IPS-18c (cell line): ENCODE data around the gene UBR4.

Experiments used
- H3K4me3 ChIP-seq: 2 replicates; pipeline ENCODE4 v1.7.0; 2013; ENCODE audit warnings: low read depth, mild to moderate bottlenecking, low read length, moderate library complexity; ENCODE audit not compliant: insufficient read depth
- H3K9me3 ChIP-seq: one replicate; pipeline ENCODE4 v1.6.1; 2013; ENCODE audit warnings: mild to moderate bottlenecking, low read length, moderate library complexity; ENCODE audit not compliant: control insufficient read depth, insufficient read depth

UBR4 gene

DNA sequence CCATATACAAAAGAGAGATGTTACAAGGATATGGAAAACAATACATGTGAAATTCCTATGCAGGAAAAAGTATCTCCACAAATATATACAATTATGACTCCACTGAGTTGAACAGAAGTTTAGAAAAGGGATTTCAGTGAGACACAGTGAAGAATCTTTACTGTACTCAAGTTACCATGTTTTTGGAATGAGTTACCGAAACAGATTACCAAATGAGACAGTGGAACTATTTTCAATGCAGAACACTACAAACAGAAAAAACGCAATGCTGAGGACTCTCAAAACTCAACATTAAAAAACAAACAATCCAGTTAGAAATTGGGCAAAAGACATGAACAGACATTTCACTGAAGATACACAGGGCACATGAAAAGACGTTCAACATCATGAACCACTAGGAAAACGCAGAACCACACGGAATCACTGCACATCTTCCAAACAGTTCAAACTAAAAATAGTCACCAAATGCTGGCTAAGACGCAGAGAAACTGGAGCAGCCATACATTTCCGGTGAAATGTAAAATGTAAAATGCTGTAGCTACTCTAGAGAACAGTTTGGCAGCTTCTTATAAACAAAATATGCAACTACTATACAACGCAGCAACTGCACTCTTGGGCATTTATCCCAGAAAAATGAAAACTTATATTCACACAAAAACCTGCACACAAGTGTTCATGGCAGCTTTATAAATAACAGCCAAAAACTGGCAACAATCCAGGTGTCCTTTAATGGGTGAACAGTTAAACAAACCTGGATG lies 118.7 kb downstream of the UBR4 start:
- no peaks in the 10 kb centered on the region for H3K9me3 ChIP-seq

GRCh38 chr1:19089524-19089923 lies 120.5 kb downstream of the UBR4 start:
- Histone ChIP-seq H3K4me3 (no peak overlapping the region), H3K9me3 (no peaks in the 10 kb centered on the region)

More for the DNA sequence above, 118.7 kb downstream of the UBR4 start:
- no peak overlapping the region for H3K4me3 ChIP-seq

- no peak overlapping the region for H3K4me3 ChIP-seq
- H3K9me3 ChIP-seq = no peaks in the 10 kb centered on the region
Measured at GRCh38 chr1:19088717-19089442, 121.2 kb downstream of the UBR4 start.

DNA sequence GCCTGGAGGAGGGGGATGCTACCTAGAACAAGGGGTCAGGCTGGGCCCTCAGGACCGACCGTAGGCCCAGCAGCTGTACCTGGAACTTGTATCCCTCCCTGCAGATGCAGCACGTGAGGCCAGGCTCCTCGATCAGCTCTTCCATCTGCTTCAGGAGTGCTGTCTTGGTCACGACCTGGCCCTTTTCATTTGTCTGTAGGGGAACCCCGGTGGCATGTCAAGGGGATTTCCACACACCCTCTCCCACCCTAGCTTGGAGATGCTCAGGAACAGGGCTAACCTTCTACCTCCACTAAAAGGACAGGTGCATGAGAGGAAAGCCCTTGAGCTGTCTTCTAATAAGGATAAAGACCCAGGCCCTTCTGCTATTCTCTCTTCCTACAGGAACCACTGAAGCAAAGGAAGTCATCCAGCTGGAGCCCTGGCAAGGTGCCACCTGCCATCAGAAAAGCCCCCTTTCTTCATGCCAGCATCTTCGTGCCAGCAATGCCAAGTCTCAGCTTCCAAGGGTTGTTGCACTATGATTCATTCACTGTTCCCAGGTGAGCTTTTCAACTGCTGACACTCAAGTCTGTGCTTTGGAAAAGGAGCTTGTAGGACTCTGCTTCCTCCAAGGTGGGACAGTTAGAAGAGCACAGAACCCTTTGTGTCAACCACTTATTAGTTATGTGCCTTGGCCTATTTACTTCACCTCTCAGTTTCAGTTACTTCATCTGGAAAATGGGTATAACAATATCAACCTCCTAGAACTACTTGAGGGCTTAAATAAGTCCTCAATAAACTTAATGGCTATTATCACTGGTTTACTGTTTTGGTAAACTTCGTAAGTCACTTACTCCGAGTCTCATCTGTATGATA lies 122.1 kb downstream of the UBR4 start:
- no peaks in the 10 kb centered on the region for H3K9me3 ChIP-seq
- H3K4me3 ChIP-seq = no peak overlapping the region

DNA sequence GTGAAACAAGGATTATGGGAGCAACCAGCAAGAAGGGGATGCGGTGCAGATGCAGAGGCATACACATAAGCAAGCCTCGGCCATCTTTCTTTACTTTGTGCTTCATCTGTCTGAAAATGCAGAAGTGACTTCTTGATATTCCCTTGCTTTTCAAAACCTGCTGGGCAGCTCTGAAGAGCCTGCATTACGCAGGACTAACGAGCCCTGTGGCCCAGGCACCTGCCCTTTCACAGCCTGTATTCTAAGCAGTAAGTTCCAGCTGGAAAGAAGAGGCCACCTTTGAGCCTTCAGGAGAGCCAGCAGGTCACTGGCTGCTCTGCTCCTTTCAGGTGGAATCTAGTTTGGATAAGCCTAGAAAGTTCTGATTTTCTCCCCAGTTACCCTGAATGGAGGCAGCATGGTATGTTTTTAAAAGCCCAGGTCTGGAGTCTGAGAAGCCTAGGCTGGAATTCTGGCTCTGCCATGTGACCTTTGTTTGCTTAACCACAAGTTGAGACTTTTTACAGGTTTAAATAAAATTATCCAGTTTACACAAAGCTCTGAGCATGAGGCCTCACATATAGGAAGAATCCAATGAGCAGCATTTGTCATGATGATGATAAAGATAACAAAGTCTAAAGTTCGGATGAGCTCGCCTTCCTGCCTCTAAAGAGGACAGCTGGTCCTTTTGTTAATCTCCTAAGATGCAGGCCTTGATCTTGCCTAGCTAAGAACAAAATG lies 122.9 kb downstream of the UBR4 start:
- Histone ChIP-seq H3K9me3 (no peaks in the 10 kb centered on the region), H3K4me3 (no peak overlapping the region)

DNA sequence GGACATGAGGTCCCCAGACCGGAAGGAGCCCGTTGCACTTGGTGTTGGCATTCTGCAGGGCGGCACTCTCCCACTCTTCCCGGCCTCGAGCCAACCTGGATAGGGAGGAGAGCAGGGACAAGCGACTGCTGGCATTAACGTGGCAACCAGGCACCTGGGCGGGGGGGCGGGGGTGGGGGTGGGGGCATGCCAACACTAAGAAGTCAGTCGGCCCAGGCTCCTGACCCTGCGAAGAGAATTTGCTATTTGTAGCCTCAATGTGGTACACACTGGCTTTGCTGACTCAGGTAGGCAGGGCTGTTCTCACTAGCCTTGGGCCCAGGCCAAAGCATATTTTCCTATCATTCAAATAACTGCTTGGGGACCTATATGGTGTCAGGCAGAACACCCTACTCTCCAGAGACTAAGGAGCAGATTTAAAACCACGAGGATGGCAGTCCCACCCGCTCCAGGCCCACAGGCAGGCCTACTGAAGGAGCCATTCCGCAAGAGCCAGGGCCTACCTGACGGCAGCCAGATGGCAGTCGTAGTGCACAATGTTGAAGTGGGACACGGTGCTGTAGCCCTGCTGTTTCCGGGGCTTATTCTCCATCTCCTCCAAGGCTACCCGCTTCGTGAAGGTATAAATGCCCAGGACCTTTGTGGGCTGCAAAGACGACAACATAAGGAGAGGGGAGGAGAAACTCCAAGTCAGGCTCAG lies 123.7 kb downstream of the UBR4 start:
- H3K4me3 ChIP-seq = no peak overlapping the region
- no peaks in the 10 kb centered on the region for H3K9me3 ChIP-seq

- Histone ChIP-seq H3K4me3 (no peak overlapping the region), H3K9me3 (no peaks in the 10 kb centered on the region)
Measured at GRCh38 chr1:19084206-19084738, 125.8 kb downstream of the UBR4 start.

GRCh38 chr1:19083081-19083480 lies 127.0 kb downstream of the UBR4 start:
- Histone ChIP-seq H3K9me3 (no peaks in the 10 kb centered on the region), H3K4me3 (no peak overlapping the region)

- Histone ChIP-seq H3K4me3 (no peak overlapping the region), H3K9me3 (no peaks in the 10 kb centered on the region)
Measured at GRCh38 chr1:19081218-19081893, 128.7 kb downstream of the UBR4 start.

DNA sequence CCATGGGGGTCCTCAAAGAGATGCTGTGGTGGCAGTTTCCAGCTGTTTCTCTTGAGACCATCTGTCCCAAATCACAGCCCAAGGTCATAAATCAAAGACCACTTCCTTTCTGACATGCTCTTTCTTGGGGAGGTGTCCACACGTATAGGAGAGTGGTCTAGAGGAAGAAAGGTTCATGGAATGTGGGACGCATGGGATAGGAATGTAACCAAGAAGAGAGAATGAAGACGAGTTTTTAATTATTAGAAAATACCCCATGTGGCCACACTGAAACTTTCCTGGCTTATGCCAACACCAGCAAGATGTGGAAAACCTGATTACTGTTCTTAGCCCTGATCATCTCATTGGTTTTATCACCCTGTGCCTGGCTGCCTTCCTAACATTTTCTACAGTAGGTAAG lies 129.3 kb downstream of the UBR4 start:
- Histone ChIP-seq H3K4me3 (no peak overlapping the region), H3K9me3 (no peaks in the 10 kb centered on the region)

- Histone ChIP-seq H3K9me3 (no peaks in the 10 kb centered on the region), H3K4me3 (no peak overlapping the region)
Measured at GRCh38 chr1:19079541-19080472, 130.3 kb downstream of the UBR4 start.

GRCh38 chr1:19078536-19078935 lies 131.5 kb downstream of the UBR4 start:
- no peaks in the 10 kb centered on the region for H3K9me3 ChIP-seq
- no peak overlapping the region for H3K4me3 ChIP-seq

GRCh38 chr1:19076841-19077616 lies 133.0 kb downstream of the UBR4 start:
- no peak overlapping the region for H3K4me3 ChIP-seq
- no peaks in the 10 kb centered on the region for H3K9me3 ChIP-seq

DNA sequence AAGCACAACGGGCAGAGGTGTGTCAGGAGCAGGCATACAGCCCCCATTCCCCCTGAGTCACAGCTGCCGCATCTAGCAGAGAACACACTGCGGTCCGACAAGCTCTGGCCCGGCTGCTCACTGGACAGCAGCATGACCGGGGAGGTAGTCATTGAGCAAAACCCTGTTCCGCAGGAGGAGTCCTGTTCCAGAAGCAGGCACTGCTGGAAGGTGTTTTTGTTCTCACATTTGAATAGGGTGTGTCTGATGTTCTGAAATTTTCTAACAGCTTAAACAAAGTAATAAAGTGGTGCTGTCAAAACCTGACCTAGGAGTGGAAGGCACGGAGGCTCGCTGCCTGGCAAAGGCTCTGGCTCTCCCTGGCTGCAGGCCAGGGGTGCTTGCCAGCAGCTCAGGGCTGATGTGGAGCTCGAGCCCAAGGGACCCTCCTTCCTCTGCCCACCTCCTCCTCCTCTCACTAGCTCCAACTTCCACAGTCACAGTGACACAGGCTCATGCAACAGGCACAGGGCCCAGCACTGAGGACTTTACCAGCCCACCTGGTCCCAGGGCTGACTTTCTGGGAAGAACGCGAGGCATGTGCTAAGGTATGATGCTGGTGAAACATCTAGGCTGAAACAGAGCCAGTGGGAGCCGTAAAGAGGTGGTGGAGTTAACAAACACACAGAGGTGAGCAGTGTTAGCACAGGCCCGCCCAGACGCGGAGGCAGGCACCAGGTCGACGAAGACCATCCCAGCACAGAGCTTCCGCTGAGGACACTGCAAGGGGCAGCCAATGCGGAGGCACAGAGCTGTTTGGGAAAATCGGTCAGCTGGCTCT lies 135.0 kb downstream of the UBR4 start:
- no peak overlapping the region for H3K4me3 ChIP-seq
- no peaks in the 10 kb centered on the region for H3K9me3 ChIP-seq
